Measurements from ENCODE around the gene MPI. TPM values are rescaled to one million over a fixed set of nuclear protein-coding genes. Genes with fewer than 3 reads are reported as not detected.

Gene MPI
- total RNA-seq, 1 donor from 2014 or later: 77.7 TPM

- peaks cover 66% of the 10 kb centered on the region for H3K79me2 ChIP-seq (ENCODE audit: low read depth)
- peaks cover 29% of the 10 kb centered on the region for H3K4me1 Mint-ChIP-seq
- H3K36me3 Mint-ChIP-seq: peaks cover 22% of the 10 kb centered on the region
- no peaks in the 10 kb centered on the region for H3K9me3 ChIP-seq (ENCODE audit: low read depth)
- no peak overlapping the region for H2AFZ ChIP-seq (replicated peaks)
- H3K4me2 ChIP-seq: no peak overlapping the region
- peak overlapping the region; percentile 67 for H3K4me3 Mint-ChIP-seq
- peaks cover 4% of the 10 kb centered on the region for H3K4me1 ChIP-seq
- H3K4me3 ChIP-seq: no peak overlapping the region
- no peak for TF ChIP-seq EZH2phosphoT487 (IDR thresholded peaks at IDR 0.05)
- TF ChIP-seq CTCF (IDR thresholded peaks at IDR 0.05): no peak
- TF ChIP-seq EZH2 (IDR thresholded peaks at IDR 0.05): no peak
- no peaks in the 10 kb centered on the region for H3K36me3 ChIP-seq
- no peaks in the 10 kb centered on the region for H3K27me3 ChIP-seq
- H4K20me1 ChIP-seq (ENCODE audit: low read depth): peaks cover 32% of the 10 kb centered on the region
- H3F3A ChIP-seq (ENCODE audit: low read depth): peaks cover 6% of the 10 kb centered on the region
- no peak overlapping the region for H3K9ac ChIP-seq
- no peak for DNase-seq (ENCODE audit: low spot score)
- no peak overlapping the region for H3K27ac ChIP-seq
- no peak overlapping the region for H3K27ac Mint-ChIP-seq
- H3K27me3 Mint-ChIP-seq (ENCODE audit: insufficient read depth, low read depth): peaks cover 5% of the 10 kb centered on the region
- H3K9me3 Mint-ChIP-seq: peaks cover 6% of the 10 kb centered on the region
Observed at GRCh38 chr15:74870436-74871215, 19.2 kb upstream of the MPI start.

- Histone ChIP-seq H3K79me2 (ENCODE audit: low read depth) (peaks cover 51% of the 10 kb centered on the region), H3K27ac (no peak overlapping the region), H4K20me1 (ENCODE audit: low read depth) (peaks cover 32% of the 10 kb centered on the region), H3K9me3 (ENCODE audit: low read depth) (no peaks in the 10 kb centered on the region), H3K4me2 (peak overlapping the region; percentile 93), H3K9ac (peak overlapping the region; percentile 51), H2AFZ (replicated peaks) (no peak overlapping the region), H3F3A (ENCODE audit: low read depth) (peaks cover 6% of the 10 kb centered on the region), H3K4me3 (peak overlapping the region; percentile 86), H3K27me3 (no peaks in the 10 kb centered on the region), H3K4me1 (peaks cover 4% of the 10 kb centered on the region), H3K36me3 (no peaks in the 10 kb centered on the region)
- Mint-ChIP-seq H3K4me3 (peak overlapping the region; percentile 94), H3K9me3 (peaks cover 3% of the 10 kb centered on the region), H3K27me3 (ENCODE audit: insufficient read depth, low read depth) (peaks cover 5% of the 10 kb centered on the region), H3K27ac (peak overlapping the region; percentile 83), H3K4me1 (peaks cover 24% of the 10 kb centered on the region), H3K36me3 (peaks cover 14% of the 10 kb centered on the region)
- TF ChIP-seq CTCF (IDR thresholded peaks at IDR 0.05) (no peak), EZH2 (IDR thresholded peaks at IDR 0.05) (no peak)
- no peak for DNase-seq (ENCODE audit: low spot score)
Observed at GRCh38 chr15:74872702-74873035, 17.2 kb upstream of the MPI start.

GRCh38 chr15:74873036-74873755, 16.6 kb upstream of the MPI start, which contains the start of gene SCAMP2:
TSS of gene SCAMP2 (minus strand) at chr15:74873365. CDS start at chr15:74873255, 110 bp downstream.
- TF ChIP-seq EZH2phosphoT487 (IDR thresholded peaks at IDR 0.05): no peak
- TF ChIP-seq CTCF (IDR thresholded peaks at IDR 0.05): no peak
- TF ChIP-seq EZH2 (IDR thresholded peaks at IDR 0.05): no peak
- Mint-ChIP-seq H3K27ac (peak within 1 kb of the TSS; percentile 87), H3K27me3 (ENCODE audit: insufficient read depth, low read depth) (peaks cover 5% of the 10 kb centered on the region), H3K36me3 (peaks cover 9% of the 10 kb centered on the region), H3K9me3 (peaks cover under 1% of the 10 kb centered on the region), H3K4me3 (peak within 1 kb of the TSS; percentile 94), H3K4me1 (peaks cover 24% of the 10 kb centered on the region)
- Histone ChIP-seq H3K79me2 (ENCODE audit: low read depth) (peaks cover 46% of the 10 kb centered on the region), H3K27ac (peak within 1 kb of the TSS; percentile 76), H3K36me3 (no peaks in the 10 kb centered on the region), H3F3A (ENCODE audit: low read depth) (peaks cover 6% of the 10 kb centered on the region), H3K4me1 (peaks cover 4% of the 10 kb centered on the region), H4K20me1 (ENCODE audit: low read depth) (peaks cover 32% of the 10 kb centered on the region), H3K4me2 (peak within 1 kb of the TSS; percentile 93), H2AFZ (replicated peaks) (peak within 1 kb of the TSS; percentile 93), H3K9ac (peak within 1 kb of the TSS; percentile 81), H3K27me3 (no peaks in the 10 kb centered on the region), H3K4me3 (peak within 1 kb of the TSS; percentile 86), H3K9me3 (ENCODE audit: low read depth) (no peaks in the 10 kb centered on the region)
- DNase-seq (ENCODE audit: low spot score): peak; percentile 98
